ENCODE data around the gene HTT.
"Not testable (repeated sequence)": the region's sequence is repeated elsewhere in the genome, so short reads cannot be mapped to it uniquely, and the experiment has no call there.

HTT gene

GRCh38 chr4:3124070-3124767 lies 49.7 kb downstream of the HTT start:
- DNase-seq, result no peak

GRCh38 chr4:3127112-3127511 lies 52.6 kb downstream of the HTT start:
- DNase-seq, result no peak

- no peak for DNase-seq
Measured at GRCh38 chr4:3128058-3128457, 53.6 kb downstream of the HTT start.

GRCh38 chr4:3128976-3129375 lies 54.5 kb downstream of the HTT start:
- DNase-seq, result no peak

GRCh38 chr4:3130201-3130600 lies 55.7 kb downstream of the HTT start:
- DNase-seq, result no peak

GRCh38 chr4:3130826-3131225 lies 56.3 kb downstream of the HTT start:
- DNase-seq, result no peak

GRCh38 chr4:3134201-3134600 lies 59.7 kb downstream of the HTT start:
- no peak for DNase-seq

- no peak for DNase-seq
Measured at GRCh38 chr4:3135155-3136011, 60.9 kb downstream of the HTT start.

- no peak for DNase-seq
Measured at GRCh38 chr4:3136454-3136853, 62.0 kb downstream of the HTT start.

- DNase-seq, result no peak
Measured at GRCh38 chr4:3137908-3138307, 63.4 kb downstream of the HTT start.

- DNase-seq, result no peak
Measured at GRCh38 chr4:3145234-3145924, 70.9 kb downstream of the HTT start.

GRCh38 chr4:3148926-3149325 lies 74.4 kb downstream of the HTT start:
- DNase-seq, result no peak

- DNase-seq, result not testable (repeated sequence)
Measured at GRCh38 chr4:3151238-3151637, 76.8 kb downstream of the HTT start.

GRCh38 chr4:3157366-3157765 lies 82.9 kb downstream of the HTT start:
- DNase-seq, result no peak

GRCh38 chr4:3158841-3159240 lies 84.4 kb downstream of the HTT start:
- DNase-seq, result no peak

GRCh38 chr4:3160438-3160837 lies 86.0 kb downstream of the HTT start:
- no peak for DNase-seq

GRCh38 chr4:3161044-3161443 lies 86.6 kb downstream of the HTT start:
- not testable (repeated sequence) for DNase-seq

GRCh38 chr4:3166434-3166833 lies 92.0 kb downstream of the HTT start:
- DNase-seq, result not testable (repeated sequence)

GRCh38 chr4:3168029-3168428 lies 93.5 kb downstream of the HTT start:
- no peak for DNase-seq

- no peak for DNase-seq
Measured at GRCh38 chr4:3174371-3175338, 100.2 kb downstream of the HTT start.

- no peak for DNase-seq
Measured at GRCh38 chr4:3176367-3177229, 102.1 kb downstream of the HTT start.

- DNase-seq, result no peak
Measured at GRCh38 chr4:3177426-3177825, 102.9 kb downstream of the HTT start.

Measured in stimulated activated CD4-positive, alpha-beta T cell treated with anti-CD3 and anti-CD28 coated beads, Interleukin-12 subunit alpha, Interleukin-12 subunit beta, amount 100 ng/mL, for 4 hours (primary cell).